ENCODE results near the gene CGREF1. TPM values are rescaled to one million over a fixed set of nuclear protein-coding genes. Genes with fewer than 3 reads are reported as not detected.
A peak's percentile ranks its signal among the peaks of the same experiment; 100 is the strongest.

The CGREF1 gene
- total RNA-seq, 1 experiment from 2014 or later: 2.1 TPM

DNA sequence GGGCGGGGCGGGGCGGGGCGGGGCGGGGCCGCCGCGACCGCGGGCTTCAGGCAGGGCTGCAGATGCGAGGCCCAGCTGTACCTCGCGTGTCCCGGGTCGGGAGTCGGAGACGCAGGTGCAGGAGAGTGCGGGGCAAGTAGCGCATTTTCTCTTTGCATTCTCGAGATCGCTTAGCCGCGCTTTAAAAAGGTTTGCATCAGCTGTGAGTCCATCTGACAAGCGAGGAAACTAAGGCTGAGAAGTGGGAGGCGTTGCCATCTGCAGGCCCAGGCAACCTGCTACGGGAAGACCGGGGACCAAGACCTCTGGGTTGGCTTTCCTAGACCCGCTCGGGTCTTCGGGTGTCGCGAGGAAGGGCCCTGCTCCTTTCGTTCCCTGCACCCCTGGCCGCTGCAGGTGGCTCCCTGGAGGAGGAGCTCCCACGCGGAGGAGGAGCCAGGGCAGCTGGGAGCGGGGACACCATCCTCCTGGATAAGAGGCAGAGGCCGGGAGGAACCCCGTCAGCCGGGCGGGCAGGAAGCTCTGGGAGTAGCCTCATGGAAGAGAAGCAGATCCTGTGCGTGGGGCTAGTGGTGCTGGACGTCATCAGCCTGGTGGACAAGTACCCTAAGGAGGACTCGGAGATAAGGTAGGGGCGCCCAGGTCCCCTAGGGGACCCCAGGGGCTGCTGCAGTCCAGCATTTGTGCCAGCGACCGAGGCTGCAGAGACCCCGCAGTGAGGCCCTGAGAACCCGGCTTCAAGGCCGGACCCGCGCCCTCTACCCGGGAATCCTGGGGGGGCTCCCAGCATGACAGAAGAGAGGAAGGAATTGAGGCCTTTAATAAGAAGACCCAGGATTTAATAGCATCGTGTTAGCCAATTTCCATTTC is 32.0 kb downstream of the CGREF1 start, which contains the start of gene KHK:
TSS of gene KHK (plus strand) at position 49 of the 870 bp plus-strand sequence. CDS start at position 537, 488 bp downstream.
- Histone ChIP-seq H3K9me3 (ENCODE audit: control insufficient read depth, low read depth, low read length) (no peaks in the 10 kb centered on the region), H4K91ac (ENCODE audit: insufficient read length, low read depth, low read length) (no peak within 1 kb of the TSS), H2BK120ac (ENCODE audit: low read depth, low read length, poor library complexity, severe bottlenecking) (no peak within 1 kb of the TSS), H4K8ac (replicated peaks; ENCODE audit: insufficient read length, low read depth, low read length) (no peak within 1 kb of the TSS), H2BK5ac (ENCODE audit: insufficient read length, low read length) (no peak within 1 kb of the TSS), H3K56ac (ENCODE audit: insufficient read length, low read depth, low read length) (no peak within 1 kb of the TSS), H3K4ac (ENCODE audit: low read depth, low read length) (no peak within 1 kb of the TSS), H3K4me1 (ENCODE audit: insufficient read depth, low read length) (no peaks in the 10 kb centered on the region), H3K23me2 (ENCODE audit: insufficient read length, low read depth, low read length, poor library complexity, severe bottlenecking) (peaks cover 13% of the 10 kb centered on the region), H3K23ac (ENCODE audit: insufficient read length, low read depth, low read length) (no peak within 1 kb of the TSS), H4K20me1 (ENCODE audit: control insufficient read depth, insufficient read depth, insufficient read length) (no peaks in the 10 kb centered on the region), H3K27ac (ENCODE audit: insufficient read length, low read depth, low read length) (no peak within 1 kb of the TSS), H2BK20ac (ENCODE audit: low read depth, low read length, poor library complexity, severe bottlenecking) (no peak within 1 kb of the TSS), H2BK12ac (ENCODE audit: insufficient read length, low read depth, low read length) (no peak within 1 kb of the TSS), H3K18ac (ENCODE audit: insufficient read length, low read depth, low read length) (peak within 1 kb of the TSS; percentile 46), H3K14ac (ENCODE audit: insufficient read depth, low read length) (peak within 1 kb of the TSS; percentile 72; the same call in 1 of the 2 replicates), H3T11ph (ENCODE audit: low read length) (no peak within 1 kb of the TSS), H2BK15ac (ENCODE audit: low read depth, low read length) (no peak within 1 kb of the TSS), H2AFZ (ENCODE audit: low read length) (no peak within 1 kb of the TSS), H3K4me2 (ENCODE audit: insufficient read depth, insufficient read length, low read length) (peak within 1 kb of the TSS; percentile 86), H2AK5ac (ENCODE audit: insufficient read length, low read length) (no peak within 1 kb of the TSS), H3K9ac (ENCODE audit: extremely low read depth, insufficient read length, low read length) (peak within 1 kb of the TSS; percentile 61), H3K79me2 (ENCODE audit: insufficient read depth, low read length) (no peaks in the 10 kb centered on the region), H4K5ac (ENCODE audit: insufficient read length, low read depth, low read length) (no peak within 1 kb of the TSS), H3K27me3 (ENCODE audit: insufficient read depth, low read length) (no peaks in the 10 kb centered on the region), H3K79me1 (ENCODE audit: insufficient read depth, low read depth, low read length, poor library complexity, severe bottlenecking) (no peaks in the 10 kb centered on the region)
- peaks cover 20% of the 10 kb centered on the region for H3K27me3 Mint-ChIP-seq (ENCODE audit: low read depth)
- H3K27ac Mint-ChIP-seq: no peak within 1 kb of the TSS
- peaks cover 15 to 25% of the 10 kb centered on the region in 2 experiments for H3K4me1 Mint-ChIP-seq
- no peak for DNase-seq
- TF ChIP-seq, protein P1, sequence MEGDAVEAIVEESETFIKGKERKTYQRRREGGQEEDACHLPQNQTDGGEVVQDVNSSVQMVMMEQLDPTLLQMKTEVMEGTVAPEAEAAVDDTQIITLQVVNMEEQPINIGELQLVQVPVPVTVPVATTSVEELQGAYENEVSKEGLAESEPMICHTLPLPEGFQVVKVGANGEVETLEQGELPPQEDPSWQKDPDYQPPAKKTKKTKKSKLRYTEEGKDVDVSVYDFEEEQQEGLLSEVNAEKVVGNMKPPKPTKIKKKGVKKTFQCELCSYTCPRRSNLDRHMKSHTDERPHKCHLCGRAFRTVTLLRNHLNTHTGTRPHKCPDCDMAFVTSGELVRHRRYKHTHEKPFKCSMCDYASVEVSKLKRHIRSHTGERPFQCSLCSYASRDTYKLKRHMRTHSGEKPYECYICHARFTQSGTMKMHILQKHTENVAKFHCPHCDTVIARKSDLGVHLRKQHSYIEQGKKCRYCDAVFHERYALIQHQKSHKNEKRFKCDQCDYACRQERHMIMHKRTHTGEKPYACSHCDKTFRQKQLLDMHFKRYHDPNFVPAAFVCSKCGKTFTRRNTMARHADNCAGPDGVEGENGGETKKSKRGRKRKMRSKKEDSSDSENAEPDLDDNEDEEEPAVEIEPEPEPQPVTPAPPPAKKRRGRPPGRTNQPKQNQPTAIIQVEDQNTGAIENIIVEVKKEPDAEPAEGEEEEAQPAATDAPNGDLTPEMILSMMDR (conservative IDR thresholded peaks at IDR 0.05): peak; percentile 10; the same call in 1 of the 3 replicates
- peak within 1 kb of the TSS; percentile 75 to 87 for H3K4me3 Mint-ChIP-seq
- WGBS (ENCODE audit: extremely low coverage, insufficient read length, low lambda C conversion rate): no CpG with 5 or more reads among the region's 54 CpGs
- H3K9me3 Mint-ChIP-seq: no peaks in the 10 kb centered on the region
- no peaks in the 10 kb centered on the region; a peak in 1 of 7 replicates for H3K36me3 Mint-ChIP-seq (ENCODE audit: insufficient read depth in 1 of 3, low read depth in 3 of 3)

Measured in H9 (cell line).